WTC11 (cell line): ENCODE data around the gene LIMA1.

Experiments
- CTCF ChIP-seq: fragments of 200-600 bp; IDR thresholded peaks from 2 replicates; pipeline ENCODE4 v1.8.0; 2022; ENCODE audit warnings: antibody characterized with exemption
- ETV6 ChIP-seq: sonication (generic); formaldehyde crosslinking; IDR thresholded peaks from 2 replicates; pipeline ENCODE4 v1.8.1; 2022; ENCODE audit warnings: mild to moderate bottlenecking, missing genetic modification reagents
- JUN ChIP-seq: sonication (generic); formaldehyde crosslinking; IDR thresholded peaks from 2 replicates; pipeline ENCODE4 v1.8.0; 2023; ENCODE audit warnings: mild to moderate bottlenecking, missing genetic modification reagents
- MAX ChIP-seq: sonication (generic); formaldehyde crosslinking; IDR thresholded peaks from 2 replicates; pipeline ENCODE4 v1.8.0; 2022; ENCODE audit warnings: mild to moderate bottlenecking, missing genetic modification reagents
- NR1H2 ChIP-seq: sonication (generic); formaldehyde crosslinking; IDR thresholded peaks from 2 replicates; pipeline ENCODE4 v1.9.0; 2021; ENCODE audit warnings: mild to moderate bottlenecking, moderate library complexity, missing genetic modification reagents
- RELA ChIP-seq: sonication (generic); formaldehyde crosslinking; IDR thresholded peaks from 2 replicates; pipeline ENCODE4 v1.8.1; 2022; ENCODE audit warnings: missing genetic modification reagents, mild to moderate bottlenecking, borderline replicate concordance
- SP1 ChIP-seq: sonication (generic); formaldehyde crosslinking; conservative IDR thresholded peaks from 2 replicates; pipeline ENCODE4 v1.8.1; 2022; ENCODE audit warnings: missing genetic modification reagents
- TEAD4 ChIP-seq: sonication (generic); formaldehyde crosslinking; IDR thresholded peaks from 2 replicates; pipeline ENCODE4 v1.8.0; 2022; ENCODE audit warnings: mild to moderate bottlenecking, missing genetic modification reagents
- ZNF138 ChIP-seq: sonication (generic); formaldehyde crosslinking; conservative IDR thresholded peaks from 2 replicates; pipeline ENCODE4 v1.8.1; 2022; ENCODE audit warnings: mild to moderate bottlenecking, moderate library complexity, missing genetic modification reagents
- ZNF317 ChIP-seq: sonication (generic); formaldehyde crosslinking; IDR thresholded peaks from 2 replicates; pipeline ENCODE4 v1.8.1; 2023; ENCODE audit warnings: low read depth, mild to moderate bottlenecking, moderate library complexity, missing genetic modification reagents, borderline replicate concordance
- ZNF416 ChIP-seq: fragments of 250-450 bp; sonication (Bioruptor Pico); IDR thresholded peaks from 2 replicates; pipeline ENCODE4 v1.9.0; 2021; ENCODE audit warnings: mild to moderate bottlenecking, inconsistent platforms
- ZNF425 ChIP-seq: fragments of 250-450 bp; sonication (Bioruptor Pico); conservative IDR thresholded peaks from 2 replicates; pipeline ENCODE4 v1.9.0; 2021; ENCODE audit warnings: mild to moderate bottlenecking

GRCh38 chr12:50246197-50246865, 37.0 kb downstream of the LIMA1 start:
- TF ChIP-seq CTCF (no peak), MAX (CRISPR knock-in tag) (no peak), ZNF317 (CRISPR knock-in tag) (no peak), NR1H2 (CRISPR knock-in tag) (no peak), SP1 (CRISPR knock-in tag) (no peak), TEAD4 (CRISPR knock-in tag) (no peak), ETV6 (no peak), RELA (CRISPR knock-in tag) (no peak), ZNF416 (CRISPR knock-in tag) (no peak), ZNF425 (CRISPR knock-in tag) (no peak), JUN (CRISPR knock-in tag) (no peak), ZNF138 (CRISPR knock-in tag) (no peak)
